ENCODE data around the gene CDK14. TPM values are rescaled to one million over a fixed set of nuclear protein-coding genes. Genes with fewer than 3 reads are reported as not detected.

CDK14 gene
- total and polyA plus RNA-seq, 2 donors (not counting 3 experiments of a cell fraction or from before 2014, with no cell fraction given): 5.5 to 34.2 TPM

DNA sequence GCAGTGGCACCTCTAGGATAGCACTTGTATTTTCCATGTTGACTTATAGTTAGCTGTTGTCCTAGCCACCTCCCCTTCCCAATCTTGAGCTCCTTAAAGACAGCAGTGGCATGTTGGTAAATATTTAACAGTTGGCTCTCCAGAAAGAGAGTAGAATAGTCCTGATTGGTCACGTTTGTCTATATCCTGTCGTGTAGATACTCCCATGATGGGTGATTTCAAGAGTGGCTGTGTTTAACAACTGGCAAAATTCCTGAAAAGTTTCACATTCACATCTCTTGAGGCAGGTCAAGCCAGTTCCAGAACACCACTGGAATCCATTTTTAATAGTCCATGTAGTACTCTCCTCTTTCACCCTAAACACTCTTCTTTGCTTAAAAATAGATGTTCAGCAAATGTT is 599.9 kb downstream of the CDK14 start:
- FAIRE-seq: no peak

DNA sequence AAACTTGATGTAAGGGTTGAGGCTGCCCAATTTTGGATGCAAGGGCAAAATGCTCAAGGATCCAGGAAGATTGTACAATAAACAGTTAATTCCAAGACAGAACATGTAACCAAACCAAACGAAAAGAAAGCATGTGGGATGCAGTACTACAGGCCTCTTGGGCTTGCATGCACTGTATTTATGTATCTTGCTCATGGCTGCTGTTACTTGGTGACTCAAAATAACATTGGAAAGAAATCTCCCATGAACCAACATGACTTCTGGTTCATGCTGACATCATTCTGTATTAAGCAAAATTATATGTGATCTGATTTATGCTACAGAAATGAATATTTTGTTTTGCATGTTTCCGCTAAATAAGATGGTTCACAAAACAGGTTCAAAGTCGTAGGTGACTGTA is 602.2 kb downstream of the CDK14 start:
- H3K27me3 ChIP-seq (ENCODE audit: control insufficient read depth in 2 of 2, insufficient read depth in 2 of 2, low read length in 2 of 2): no peaks in the 10 kb centered on the region
- no peak overlapping the region for H3K9ac ChIP-seq (replicated peaks; ENCODE audit: extremely low read depth, insufficient read depth, low read length)
- H4K20me1 ChIP-seq (replicated peaks; ENCODE audit: control insufficient read depth, extremely low read depth, insufficient read depth, low read length): no peaks in the 10 kb centered on the region
- H3K9me3 ChIP-seq (replicated peaks; ENCODE audit: control insufficient read depth, insufficient read depth, low read length): no peaks in the 10 kb centered on the region
- no peaks in the 10 kb centered on the region for H3K79me2 ChIP-seq (ENCODE audit: control insufficient read depth, insufficient read depth, low read length)
- no peak for TF ChIP-seq MYC (IDR thresholded peaks at IDR 0.05; ENCODE audit: low read depth, low read length)
- no peak for TF ChIP-seq POLR2AphosphoS5 (IDR thresholded peaks at IDR 0.05; ENCODE audit: insufficient read depth, low read depth, low read length)
- TF ChIP-seq FOS (IDR thresholded peaks at IDR 0.05; ENCODE audit: borderline replicate concordance, insufficient read depth, low read length): no peak
- TF ChIP-seq GATA2 (IDR thresholded peaks at IDR 0.05; ENCODE audit: insufficient read depth, insufficient read length, low read depth, low read length): no peak
- TF ChIP-seq, protein P1, sequence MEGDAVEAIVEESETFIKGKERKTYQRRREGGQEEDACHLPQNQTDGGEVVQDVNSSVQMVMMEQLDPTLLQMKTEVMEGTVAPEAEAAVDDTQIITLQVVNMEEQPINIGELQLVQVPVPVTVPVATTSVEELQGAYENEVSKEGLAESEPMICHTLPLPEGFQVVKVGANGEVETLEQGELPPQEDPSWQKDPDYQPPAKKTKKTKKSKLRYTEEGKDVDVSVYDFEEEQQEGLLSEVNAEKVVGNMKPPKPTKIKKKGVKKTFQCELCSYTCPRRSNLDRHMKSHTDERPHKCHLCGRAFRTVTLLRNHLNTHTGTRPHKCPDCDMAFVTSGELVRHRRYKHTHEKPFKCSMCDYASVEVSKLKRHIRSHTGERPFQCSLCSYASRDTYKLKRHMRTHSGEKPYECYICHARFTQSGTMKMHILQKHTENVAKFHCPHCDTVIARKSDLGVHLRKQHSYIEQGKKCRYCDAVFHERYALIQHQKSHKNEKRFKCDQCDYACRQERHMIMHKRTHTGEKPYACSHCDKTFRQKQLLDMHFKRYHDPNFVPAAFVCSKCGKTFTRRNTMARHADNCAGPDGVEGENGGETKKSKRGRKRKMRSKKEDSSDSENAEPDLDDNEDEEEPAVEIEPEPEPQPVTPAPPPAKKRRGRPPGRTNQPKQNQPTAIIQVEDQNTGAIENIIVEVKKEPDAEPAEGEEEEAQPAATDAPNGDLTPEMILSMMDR (IDR thresholded peaks at IDR 0.05; ENCODE audit: extremely low read depth in 1 of 2, insufficient read depth in 1 of 2, low read depth in 1 of 2, low read length in 2 of 2): no peak
- TF ChIP-seq, protein P2, sequence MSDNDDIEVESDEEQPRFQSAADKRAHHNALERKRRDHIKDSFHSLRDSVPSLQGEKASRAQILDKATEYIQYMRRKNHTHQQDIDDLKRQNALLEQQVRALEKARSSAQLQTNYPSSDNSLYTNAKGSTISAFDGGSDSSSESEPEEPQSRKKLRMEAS (IDR thresholded peaks at IDR 0.05; ENCODE audit: insufficient read depth, insufficient read length): no peak
- no peak for TF ChIP-seq POLR2A (IDR thresholded peaks at IDR 0.05; ENCODE audit: low read depth, low read length)
- TF ChIP-seq JUN (IDR thresholded peaks at IDR 0.05; ENCODE audit: borderline replicate concordance, insufficient read depth, insufficient read length, low read depth): no peak
- no peak for TF ChIP-seq EZH2 (IDR thresholded peaks at IDR 0.05; ENCODE audit: borderline replicate concordance, low read depth, low read length, severe bottlenecking)
- H3K27ac ChIP-seq (ENCODE audit: insufficient read depth, low read depth, low read length): no peak overlapping the region
- ChIA-PET POLR2A (no interaction called here), CTCF (no interaction called here)
- H3K4me1 ChIP-seq (ENCODE audit: control insufficient read depth, extremely low read depth, insufficient read depth, low read length): no peaks in the 10 kb centered on the region
- H3K4me2 ChIP-seq (ENCODE audit: insufficient read depth, low read length): no peak overlapping the region
- no peak overlapping the region for H2AFZ ChIP-seq (ENCODE audit: low read depth, low read length)
- dilution Hi-C loops (cut with MboI; ENCODE audit: extremely low pct_ligation_motif_present, low sequenced_read_pairs): no loop called here
- no TSS peak for BruUV-seq (replicated peaks)
- no peaks in the 10 kb centered on the region for H3K9me1 ChIP-seq (replicated peaks; ENCODE audit: control insufficient read depth, extremely low read depth, insufficient read depth, low read length)
- no peak for DNase-seq (ENCODE audit: low read depth, low spot score)
- no peak for FAIRE-seq
- H3K36me3 ChIP-seq (ENCODE audit: control insufficient read depth in 2 of 2, extremely low read depth in 1 of 2, insufficient read depth in 2 of 2, low read length in 2 of 2): no peaks in the 10 kb centered on the region
- intact Hi-C loops (cut with micrococcal nuclease): no loop called here
- H3K4me3 ChIP-seq (replicated peaks in 1 of 3; ENCODE audit: insufficient read depth in 1 of 3, low read depth in 1 of 3, low read length in 3 of 3): no peak overlapping the region

More for the DNA sequence above, 599.9 kb downstream of the CDK14 start:
- CTCF ChIA-PET: interaction anchor here (0.5 to 1.7 kb wide), 2 partner anchors 14 to 1067 kb away, joined by 4 to 5 read pairs; no protein-coding TSS in a partner anchor
- Histone ChIP-seq H2AFZ (ENCODE audit: low read depth, low read length) (no peak overlapping the region), H3K9ac (replicated peaks; ENCODE audit: extremely low read depth, insufficient read depth, low read length) (no peak overlapping the region), H3K27me3 (ENCODE audit: control insufficient read depth in 2 of 2, insufficient read depth in 2 of 2, low read length in 2 of 2) (no peaks in the 10 kb centered on the region), H3K9me1 (replicated peaks; ENCODE audit: control insufficient read depth, extremely low read depth, insufficient read depth, low read length) (no peaks in the 10 kb centered on the region), H3K27ac (ENCODE audit: insufficient read depth, low read depth, low read length) (no peak overlapping the region), H3K4me3 (replicated peaks in 1 of 3; ENCODE audit: insufficient read depth in 1 of 3, low read depth in 1 of 3, low read length in 3 of 3) (no peak overlapping the region), H3K4me1 (ENCODE audit: control insufficient read depth, extremely low read depth, insufficient read depth, low read length) (peaks cover 7% of the 10 kb centered on the region), H3K9me3 (replicated peaks; ENCODE audit: control insufficient read depth, insufficient read depth, low read length) (no peaks in the 10 kb centered on the region), H4K20me1 (replicated peaks; ENCODE audit: control insufficient read depth, extremely low read depth, insufficient read depth, low read length) (no peaks in the 10 kb centered on the region), H3K4me2 (ENCODE audit: insufficient read depth, low read length) (no peak overlapping the region), H3K79me2 (ENCODE audit: control insufficient read depth, insufficient read depth, low read length) (no peaks in the 10 kb centered on the region), H3K36me3 (ENCODE audit: control insufficient read depth in 2 of 2, extremely low read depth in 1 of 2, insufficient read depth in 2 of 2, low read length in 2 of 2) (no peaks in the 10 kb centered on the region)
- dilution Hi-C loops (cut with MboI; ENCODE audit: extremely low pct_ligation_motif_present, low sequenced_read_pairs): no loop called here
- POLR2A ChIA-PET: no interaction called here
- no TSS peak for BruUV-seq (replicated peaks)
- TF ChIP-seq, protein P2 (IDR thresholded peaks at IDR 0.05; ENCODE audit: insufficient read depth, insufficient read length): no peak
- no peak for TF ChIP-seq GATA2 (IDR thresholded peaks at IDR 0.05; ENCODE audit: insufficient read depth, insufficient read length, low read depth, low read length)
- intact Hi-C loops (cut with micrococcal nuclease): no loop called here
- DNase-seq (ENCODE audit: low read depth, low spot score): no peak
